ENCODE measurements around the gene IQCC. TPM values are rescaled to one million over a fixed set of nuclear protein-coding genes. Genes with fewer than 3 reads are reported as not detected.

The IQCC gene
- total and polyA plus RNA-seq, 7 donors, result 0.24 to 1.2 (median 0.69) TPM

DNA sequence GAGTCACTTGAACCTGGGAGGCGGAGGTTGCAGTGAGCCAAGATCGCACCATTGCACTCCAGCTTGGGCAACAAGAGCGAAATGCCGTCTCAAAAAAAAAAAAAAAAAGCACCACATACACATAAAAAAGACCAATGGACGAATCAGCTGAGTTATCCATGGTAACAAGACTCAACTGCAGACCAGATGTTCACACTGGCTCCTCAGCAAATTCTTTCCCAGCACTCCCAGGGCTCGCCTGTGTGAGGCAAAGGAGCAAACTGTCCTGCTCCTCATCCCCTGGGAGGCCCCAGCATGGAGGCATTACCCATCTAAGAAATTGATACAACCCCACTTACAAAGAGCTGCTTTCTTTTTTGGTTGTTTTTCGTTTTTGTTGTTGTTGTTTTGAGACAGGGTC lies 13.6 kb downstream of the IQCC start:
- Histone ChIP-seq H3K36me3 (ENCODE audit: insufficient read depth in 1 of 2, low read depth in 1 of 2) (peaks cover 4 to 64% of the 10 kb centered on the region in 2 donors), H3K27me3 (ENCODE audit: insufficient read depth in 3 of 3, low read length in 2 of 3) (no peaks in the 10 kb centered on the region), H3K9me3 (no peaks in the 10 kb centered on the region), H3K27ac (no peak overlapping the region), H3K4me1 (peaks cover 22% of the 10 kb centered on the region), H3K4me3 (no peak overlapping the region)
- 79 to 84% (median 79%) methylated on average over 6 to 7 of the region's 7 CpGs for WGBS, 3 donors
- DNase-seq (no peak), ATAC-seq (no peak)
- intact Hi-C loops (cut with DNase I), result loop anchor here in 1 of 2 donors (10.0 kb wide), 1 partner anchor 96 kb away; no protein-coding TSS in a partner anchor
- TF ChIP-seq, protein P1, sequence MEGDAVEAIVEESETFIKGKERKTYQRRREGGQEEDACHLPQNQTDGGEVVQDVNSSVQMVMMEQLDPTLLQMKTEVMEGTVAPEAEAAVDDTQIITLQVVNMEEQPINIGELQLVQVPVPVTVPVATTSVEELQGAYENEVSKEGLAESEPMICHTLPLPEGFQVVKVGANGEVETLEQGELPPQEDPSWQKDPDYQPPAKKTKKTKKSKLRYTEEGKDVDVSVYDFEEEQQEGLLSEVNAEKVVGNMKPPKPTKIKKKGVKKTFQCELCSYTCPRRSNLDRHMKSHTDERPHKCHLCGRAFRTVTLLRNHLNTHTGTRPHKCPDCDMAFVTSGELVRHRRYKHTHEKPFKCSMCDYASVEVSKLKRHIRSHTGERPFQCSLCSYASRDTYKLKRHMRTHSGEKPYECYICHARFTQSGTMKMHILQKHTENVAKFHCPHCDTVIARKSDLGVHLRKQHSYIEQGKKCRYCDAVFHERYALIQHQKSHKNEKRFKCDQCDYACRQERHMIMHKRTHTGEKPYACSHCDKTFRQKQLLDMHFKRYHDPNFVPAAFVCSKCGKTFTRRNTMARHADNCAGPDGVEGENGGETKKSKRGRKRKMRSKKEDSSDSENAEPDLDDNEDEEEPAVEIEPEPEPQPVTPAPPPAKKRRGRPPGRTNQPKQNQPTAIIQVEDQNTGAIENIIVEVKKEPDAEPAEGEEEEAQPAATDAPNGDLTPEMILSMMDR (IDR thresholded peaks at IDR 0.05), result no peak

DNA sequence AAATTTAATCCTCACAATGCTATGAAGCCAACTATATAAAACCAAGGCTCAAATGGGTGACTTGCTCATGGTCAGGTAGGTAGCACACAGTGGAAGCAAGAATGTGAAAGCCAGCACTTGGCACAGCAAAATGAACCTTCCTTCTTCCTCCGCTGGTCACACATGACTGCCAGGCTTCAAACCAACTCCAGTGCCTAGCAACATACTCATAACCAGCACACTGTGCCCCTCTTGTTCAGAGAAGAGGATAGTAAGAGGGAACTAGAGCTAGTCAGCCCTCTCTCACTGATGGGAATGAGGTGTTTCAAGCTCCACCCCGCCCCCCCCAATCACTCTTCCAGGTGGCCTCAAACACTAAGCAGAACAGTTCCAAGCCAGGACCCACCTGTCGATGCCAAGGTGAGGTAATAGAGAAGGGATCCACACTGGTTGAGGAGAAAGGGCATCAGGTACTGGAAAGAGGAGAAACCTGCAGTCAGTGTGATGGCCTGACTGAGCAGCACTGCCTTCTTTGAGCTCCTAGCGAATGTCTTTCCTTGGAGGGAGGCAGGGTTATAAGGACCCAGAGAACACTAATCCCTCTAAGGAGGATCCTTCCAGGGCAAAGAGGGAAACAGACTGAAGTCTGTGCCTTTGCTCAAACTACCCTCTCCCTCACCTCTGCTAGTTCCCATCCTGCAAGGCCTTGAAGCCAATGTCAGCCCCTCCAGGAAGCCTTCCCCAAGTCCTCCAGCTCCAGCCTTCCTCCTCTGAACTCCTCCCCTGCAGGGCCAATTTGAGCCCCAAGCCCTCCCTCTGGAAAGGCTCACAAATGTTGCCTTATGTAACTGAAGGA lies 15.5 kb downstream of the IQCC start:
- peak overlapping the region; percentile 95 for H3K4me3 ChIP-seq
- H3K27ac ChIP-seq, result no peak overlapping the region
- no peaks in the 10 kb centered on the region for H3K27me3 ChIP-seq (ENCODE audit: insufficient read depth in 3 of 3, low read length in 2 of 3)
- WGBS, 3 donors, result 84 to 90% (median 85%) methylated on average over 4 of the region's 4 CpGs
- peaks cover 0 to 67% of the 10 kb centered on the region in 2 donors for H3K36me3 ChIP-seq (ENCODE audit: insufficient read depth in 1 of 2, low read depth in 1 of 2)
- peaks cover 25% of the 10 kb centered on the region for H3K4me1 ChIP-seq
- no peak for ATAC-seq
- DNase-seq, result no peak
- intact Hi-C loops (cut with DNase I), result no loop called here
- TF ChIP-seq, protein P1 (IDR thresholded peaks at IDR 0.05), result no peak
- H3K9me3 ChIP-seq, result no peaks in the 10 kb centered on the region

DNA sequence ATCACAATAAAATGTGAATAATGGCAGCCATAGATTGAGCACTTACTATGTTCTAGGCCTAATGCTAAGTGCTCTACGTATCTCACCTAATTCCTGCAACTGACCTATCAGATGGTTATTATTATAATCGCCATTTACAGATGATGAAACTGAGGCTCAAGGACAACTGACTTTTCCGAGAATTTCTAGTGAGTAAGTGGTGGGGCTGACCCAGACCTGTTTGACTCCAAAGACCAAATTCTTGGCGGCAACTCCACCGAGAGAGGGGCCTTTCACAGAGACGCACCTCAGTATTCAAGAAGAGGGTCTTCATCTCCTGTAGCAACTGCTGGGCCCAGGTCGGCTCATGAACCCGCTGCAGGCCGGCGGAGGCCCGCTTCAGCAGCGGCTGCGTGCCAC lies 16.1 kb downstream of the IQCC start:
- H3K27ac ChIP-seq, result peak overlapping the region; percentile 96
- peaks cover 3 to 67% of the 10 kb centered on the region in 2 donors for H3K36me3 ChIP-seq (ENCODE audit: insufficient read depth in 1 of 2, low read depth in 1 of 2)
- 6 to 7% (median 6%) methylated on average over 13 of the region's 13 CpGs for WGBS, 3 donors
- H3K4me3 ChIP-seq, result peak overlapping the region; percentile 95
- ATAC-seq (no peak), DNase-seq (no peak)
- H3K27me3 ChIP-seq (ENCODE audit: insufficient read depth in 3 of 3, low read length in 2 of 3), result no peaks in the 10 kb centered on the region
- no peaks in the 10 kb centered on the region for H3K9me3 ChIP-seq
- peaks cover 25% of the 10 kb centered on the region for H3K4me1 ChIP-seq
- intact Hi-C loops (cut with DNase I), result no loop called here
- TF ChIP-seq, protein P1 (IDR thresholded peaks at IDR 0.05), result no peak

DNA sequence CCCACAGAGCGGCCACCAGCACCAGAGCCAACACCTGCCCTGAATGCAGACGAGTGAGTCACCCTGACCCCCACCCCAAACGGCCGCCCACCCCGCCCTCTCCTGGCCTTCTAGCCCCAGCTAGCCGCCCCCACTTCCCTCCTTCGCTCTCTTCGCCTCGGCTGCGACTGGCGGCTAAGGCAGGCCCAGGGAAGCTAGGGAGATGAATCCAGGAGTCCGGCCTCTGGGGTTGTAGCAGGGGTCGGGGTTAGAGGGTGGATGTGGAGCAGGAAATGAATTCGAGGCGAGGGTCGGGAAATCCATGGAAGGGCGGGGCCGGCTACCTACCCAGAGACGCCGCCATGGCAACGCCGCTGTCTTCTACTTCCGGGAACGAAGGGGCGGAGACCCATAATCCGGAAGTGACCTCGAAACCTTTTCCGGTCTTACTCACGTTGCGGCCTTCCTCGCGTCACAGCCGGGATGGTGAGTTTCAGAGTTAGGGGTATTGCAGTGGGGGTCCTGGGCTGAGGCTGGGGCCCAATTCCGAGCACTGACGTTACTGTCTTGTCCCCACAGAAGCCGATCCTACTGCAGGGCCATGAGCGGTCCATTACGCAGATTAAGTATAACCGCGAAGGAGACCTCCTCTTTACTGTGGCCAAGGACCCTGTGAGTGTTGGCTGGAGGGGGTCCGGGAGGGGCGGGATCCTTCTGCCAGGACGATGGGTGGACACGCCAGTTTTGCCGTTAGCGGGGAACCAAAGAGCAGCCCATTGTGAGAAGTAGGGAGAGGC lies 16.7 kb downstream of the IQCC start, which contains the start of the genes EIF3I and TMEM234:
EIF3I (plus strand) TSS at position 428 of the 776 bp plus-strand sequence; CDS start at position 463, 35 bp downstream.
TMEM234 (minus strand) TSS at position 374 of the 776 bp plus-strand sequence; CDS start at position 343, 31 bp downstream.
- Histone ChIP-seq H3K4me1 (peaks cover 25% of the 10 kb centered on the region), H3K36me3 (ENCODE audit: insufficient read depth in 1 of 2, low read depth in 1 of 2) (peaks cover 3 to 67% of the 10 kb centered on the region in 2 donors), H3K27me3 (ENCODE audit: insufficient read depth in 3 of 3, low read length in 2 of 3) (no peaks in the 10 kb centered on the region), H3K27ac (peak within 1 kb of the TSS; percentile 96), H3K4me3 (peak within 1 kb of the TSS; percentile 95), H3K9me3 (no peaks in the 10 kb centered on the region)
- ATAC-seq (peak; percentile 93 to 98 (median 98)), DNase-seq (peak; percentile 91 to 95)
- 0% methylated on average over 43 to 46 of the region's 46 CpGs for WGBS, 3 donors
- intact Hi-C loops (cut with DNase I), result no loop called here
- TF ChIP-seq, protein P1 (IDR thresholded peaks at IDR 0.05), result no peak

Data from psoas muscle (tissue), 8 donors.